Upper lobe of left lung (tissue), 6 donors: Measurements from ENCODE around the gene GNB3. TPM values are rescaled to one million over a fixed set of nuclear protein-coding genes. Genes with fewer than 3 reads are reported as not detected.
"Not testable (repeated sequence)": the region's sequence is repeated elsewhere in the genome, so short reads cannot be mapped to it uniquely, and the experiment has no call there.

ENCODE experiments used
- ATAC-seq, 2 donors: fragments of 200-7000 bp; cut with Tn5 transposase; one replicate each; pipeline ENCODE4 v1.9.1; 2022; ENCODE audit warnings: mild to moderate bottlenecking in 2 of 2, moderate library complexity in 2 of 2; ENCODE audit not compliant: low FRiP score in 2 of 2
- DNase-seq, 2 donors: peaks; one replicate each; pipeline ENCODE4 v3.0.0-alpha.2; 2019 to 2020
- H3K27ac ChIP-seq, 4 donors: fragments of 200-600 bp; sonication (generic); one replicate each; pipeline ENCODE4 v1.5.1; 2016 to 2019
- H3K27me3 ChIP-seq, 4 donors: fragments of 200-600 bp; sonication (generic); one replicate each; pipeline ENCODE4 v1.5.1; 2017 to 2019
- H3K36me3 ChIP-seq, 4 donors: fragments of 200-600 bp; sonication (generic); one replicate each; pipeline ENCODE4 v1.5.1; 2016 to 2019
- H3K4me1 ChIP-seq, 4 donors: fragments of 200-600 bp; sonication (generic); one replicate each; pipeline ENCODE4 v1.5.1; 2018 to 2019
- H3K4me3 ChIP-seq, 4 donors: fragments of 200-600 bp; sonication (generic); one replicate each; pipeline ENCODE4 v1.5.1; 2017 to 2019; ENCODE audit warnings: mild to moderate bottlenecking in 2 of 4, moderate library complexity in 1 of 4
- H3K9me3 ChIP-seq, 4 donors: fragments of 200-600 bp; sonication (generic); one replicate each; pipeline ENCODE4 v1.5.1; 2018 to 2019
- CTCF ChIP-seq, 6 experiments: fragments of 450-650 bp in 4 of 6; fragments of 200-600 bp in 2 of 6; sonication (generic) in 2 of 6; IDR thresholded peaks; one replicate each; pipeline ENCODE4 v1.5.1; 2016 to 2019; ENCODE audit warnings: antibody characterized with exemption in 6 of 6
- EP300 ChIP-seq, 4 donors: sonication (generic); formaldehyde crosslinking; IDR thresholded peaks; one replicate each; pipeline ENCODE4 v1.5.1; 2017; ENCODE audit warnings: antibody characterized with exemption in 4 of 4, control low read depth in 2 of 4
- POLR2A ChIP-seq, 4 donors: fragments of 450-650 bp; IDR thresholded peaks; one replicate each; pipeline ENCODE4 v1.5.1; 2016 to 2017; ENCODE audit warnings: antibody characterized with exemption in 4 of 4, mild to moderate bottlenecking in 2 of 4
- POLR2AphosphoS5 ChIP-seq, 2 donors: sonication (generic); formaldehyde crosslinking; IDR thresholded peaks; one replicate each; pipeline ENCODE4 v1.5.1; 2017; ENCODE audit warnings: antibody characterized with exemption in 2 of 2
- WGBS, 2 donors: methylation state at CpG; one replicate each; pipeline ENCODE4 v1.1.5; 2017 to 2018; 5-methylcytosine and 5-hydroxymethylcytosine counted together
- total RNA-seq, 6 donors: library from RNA; depleted of rRNA in 4 of 6; stranded (reverse); fragments of >200 nt in 4 of 6; gene quantifications; one replicate each; pipeline versions ENCODE4 v1.1.0 to v1.2.1, GENCODE V29; 2016 to 2021
- donor health status: DM: no; HTN: no; CAD: no; lungs with moderate emphysema.
- donor health status: DM: no; HTN: yes; CAD: no; lungs with severe emphysema.

GNB3 gene
- total RNA-seq, 6 donors from 2014 or later: 0.44 to 1.4 (median 0.86) TPM; not detected in 1

GRCh38 chr12:6863033-6863432 lies 22.3 kb downstream of the GNB3 start:
- ATAC-seq (no peak), DNase-seq (no peak)
- no peak overlapping the region for H3K27ac ChIP-seq
- H3K9me3 ChIP-seq: no peaks in the 10 kb centered on the region
- peaks cover 35 to 81% (median 66%) of the 10 kb centered on the region in 4 donors for H3K36me3 ChIP-seq
- H3K4me3 ChIP-seq: no peak overlapping the region
- peaks cover 6 to 10% (median 7%) of the 10 kb centered on the region in 4 donors for H3K4me1 ChIP-seq
- 91 to 95% methylated on average over 9 to 10 of the region's 11 CpGs for WGBS, 2 donors
- TF ChIP-seq POLR2AphosphoS5 (IDR thresholded peaks at IDR 0.05) (no peak), POLR2A (IDR thresholded peaks at IDR 0.05) (no peak), EP300 (IDR thresholded peaks at IDR 0.05) (no peak), CTCF (IDR thresholded peaks at IDR 0.05) (no peak)
- no peaks in the 10 kb centered on the region for H3K27me3 ChIP-seq

GRCh38 chr12:6863586-6864321 lies 23.0 kb downstream of the GNB3 start:
- DNase-seq: no peak
- no peak for ATAC-seq
- Histone ChIP-seq H3K9me3 (no peaks in the 10 kb centered on the region), H3K4me1 (peaks cover 12 to 17% (median 13%) of the 10 kb centered on the region in 4 donors), H3K27ac (no peak overlapping the region), H3K4me3 (no peak overlapping the region), H3K27me3 (no peaks in the 10 kb centered on the region), H3K36me3 (peaks cover 28 to 73% (median 59%) of the 10 kb centered on the region in 4 donors)
- 94 to 95% methylated on average over 10 to 16 of the region's 16 CpGs for WGBS, 2 donors
- no peak for TF ChIP-seq POLR2AphosphoS5 (IDR thresholded peaks at IDR 0.05)
- no peak for TF ChIP-seq POLR2A (IDR thresholded peaks at IDR 0.05)
- TF ChIP-seq CTCF (IDR thresholded peaks at IDR 0.05): no peak

GRCh38 chr12:6865307-6865706 lies 24.6 kb downstream of the GNB3 start:
- H3K4me3 ChIP-seq, DNase-seq, H3K27ac ChIP-seq, ATAC-seq, H3K9me3 ChIP-seq, H3K27me3 ChIP-seq: not testable (repeated sequence)
- peaks cover 25 to 33% (median 27%) of the 10 kb centered on the region in 4 donors for H3K4me1 ChIP-seq
- 86 to 96% methylated on average over 5 of the region's 5 CpGs for WGBS, 2 donors
- peaks cover 23 to 70% (median 50%) of the 10 kb centered on the region in 4 donors for H3K36me3 ChIP-seq

- peak in 1 of 2 donors; percentile 62 for DNase-seq
- peaks cover 17 to 70% (median 46%) of the 10 kb centered on the region in 4 donors for H3K36me3 ChIP-seq
- peak overlapping the region in 3 of 4 donors; percentile 93 to 100 (median 99) for H3K4me3 ChIP-seq
- TF ChIP-seq POLR2AphosphoS5 (IDR thresholded peaks at IDR 0.05) (no peak), POLR2A (IDR thresholded peaks at IDR 0.05) (no peak), CTCF (IDR thresholded peaks at IDR 0.05) (no peak), EP300 (IDR thresholded peaks at IDR 0.05) (no peak)
- WGBS, 2 donors: 79 to 85% methylated on average over 18 to 19 of the region's 19 CpGs
- no peaks in the 10 kb centered on the region for H3K9me3 ChIP-seq
- ATAC-seq: no peak
- H3K4me1 ChIP-seq: peaks cover 33 to 43% (median 37%) of the 10 kb centered on the region in 4 donors
- H3K27ac ChIP-seq: peak overlapping the region; percentile 93 to 97 (median 96)
- H3K27me3 ChIP-seq: no peaks in the 10 kb centered on the region
These were observed 25.6 kb downstream of the GNB3 start for GRCh38 chr12:6866163-6866919.

GRCh38 chr12:6866920-6867412 lies 26.2 kb downstream of the GNB3 start:
- DNase-seq (peak; percentile 44 to 77), ATAC-seq (peak; percentile 1 to 3)
- Histone ChIP-seq H3K4me1 (peaks cover 39 to 49% (median 43%) of the 10 kb centered on the region in 4 donors), H3K36me3 (peaks cover 10 to 65% (median 40%) of the 10 kb centered on the region in 4 donors), H3K4me3 (peak overlapping the region; percentile 53 to 100 (median 96)), H3K27me3 (no peaks in the 10 kb centered on the region), H3K9me3 (no peaks in the 10 kb centered on the region), H3K27ac (peak overlapping the region; percentile 93 to 97 (median 96))
- WGBS, 2 donors: 0 to 3% methylated on average over 1 to 30 of the region's 33 CpGs
- TF ChIP-seq CTCF (IDR thresholded peaks at IDR 0.05) (peak in 1 of 6 experiments; percentile 11), EP300 (IDR thresholded peaks at IDR 0.05) (no peak)
